Left ventricle myocardium inferior (tissue), 1 donor: Measurements from ENCODE around the gene E2F4. TPM values are rescaled to one million over a fixed set of nuclear protein-coding genes. Genes with fewer than 3 reads are reported as not detected.
A peak's percentile ranks its signal among the peaks of the same experiment; 100 is the strongest.

ENCODE experiments used
- DNase-seq: peaks from one replicate; pipeline ENCODE4 v3.0.0-alpha.2; 2020
- H3K27ac ChIP-seq: fragments of 200-600 bp; replicated peaks from 2 replicates; pipeline ENCODE4 v1.8.0; 2021
- H3K27me3 ChIP-seq: fragments of 200-600 bp; 2 replicates; pipeline ENCODE4 v1.8.0; 2021; ENCODE audit warnings: low read depth
- H3K36me3 ChIP-seq: fragments of 200-600 bp; 2 replicates; pipeline ENCODE4 v1.8.0; 2021
- H3K4me1 ChIP-seq: fragments of 200-600 bp; 2 replicates; pipeline ENCODE4 v1.8.0; 2021
- H3K4me3 ChIP-seq: fragments of 200-600 bp; 2 replicates; pipeline ENCODE4 v1.8.0; 2021; ENCODE audit warnings: mild to moderate bottlenecking, moderate library complexity
- H3K9me3 ChIP-seq: fragments of 200-600 bp; replicated peaks from 2 replicates; pipeline ENCODE4 v1.8.0; 2021
- intact Hi-C: fragments of 100-400 bp; cut with micrococcal nuclease; formaldehyde crosslinking; loops from one replicate; pipeline ENCODE4 v1.11.0; 2022
- total RNA-seq: library from RNA; stranded (reverse); fragmentation: NEBNext Ultra II Directional; extraction: Animal tissue kit (Norgen Biotek cat#: 25700); gene quantifications from one replicate; pipeline ENCODE4 v1.2.1, GENCODE V29; 2021
- TF ChIP-seq, protein P1 (sequence below): fragments of 200-600 bp; IDR thresholded peaks from 2 replicates; pipeline ENCODE4 v1.8.0; 2021; ENCODE audit warnings: antibody characterized with exemption, mild to moderate bottlenecking, borderline replicate concordance
- donor health status: DM: no; HTN: yes; CAD: no; lungs with severe emphysema.

E2F4 gene
- total RNA-seq, 1 donor from 2014 or later = 35.9 TPM

DNA sequence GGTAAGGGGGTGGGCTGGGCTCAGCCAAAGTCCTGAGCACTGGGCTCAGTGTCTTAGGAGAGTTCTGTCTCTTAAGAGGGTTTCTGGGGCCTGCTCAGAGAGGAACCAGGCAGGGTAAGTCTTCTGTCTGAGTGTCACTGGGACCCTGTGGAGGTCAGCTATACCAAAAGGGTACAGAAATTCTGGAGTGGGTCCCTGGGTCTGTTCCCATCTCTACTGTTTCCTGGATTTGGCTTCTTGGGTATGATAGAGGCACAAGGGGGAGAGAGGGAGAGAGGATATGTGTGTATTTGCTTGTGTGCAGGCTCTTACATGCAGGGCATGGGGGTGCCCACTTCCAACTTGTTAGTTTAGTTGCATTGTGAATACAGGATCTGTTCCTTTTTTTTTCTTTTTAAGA, 1.6 kb downstream of the E2F4 start:
- Histone ChIP-seq H3K27me3 (no peaks in the 10 kb centered on the region), H3K4me3 (peak overlapping the region; percentile 86), H3K36me3 (peaks cover 48% of the 10 kb centered on the region), H3K4me1 (peaks cover 55% of the 10 kb centered on the region), H3K9me3 (no peaks in the 10 kb centered on the region), H3K27ac (no peak overlapping the region)
- intact Hi-C loops = no loop called here
- DNase-seq = no peak
- TF ChIP-seq, protein P1, sequence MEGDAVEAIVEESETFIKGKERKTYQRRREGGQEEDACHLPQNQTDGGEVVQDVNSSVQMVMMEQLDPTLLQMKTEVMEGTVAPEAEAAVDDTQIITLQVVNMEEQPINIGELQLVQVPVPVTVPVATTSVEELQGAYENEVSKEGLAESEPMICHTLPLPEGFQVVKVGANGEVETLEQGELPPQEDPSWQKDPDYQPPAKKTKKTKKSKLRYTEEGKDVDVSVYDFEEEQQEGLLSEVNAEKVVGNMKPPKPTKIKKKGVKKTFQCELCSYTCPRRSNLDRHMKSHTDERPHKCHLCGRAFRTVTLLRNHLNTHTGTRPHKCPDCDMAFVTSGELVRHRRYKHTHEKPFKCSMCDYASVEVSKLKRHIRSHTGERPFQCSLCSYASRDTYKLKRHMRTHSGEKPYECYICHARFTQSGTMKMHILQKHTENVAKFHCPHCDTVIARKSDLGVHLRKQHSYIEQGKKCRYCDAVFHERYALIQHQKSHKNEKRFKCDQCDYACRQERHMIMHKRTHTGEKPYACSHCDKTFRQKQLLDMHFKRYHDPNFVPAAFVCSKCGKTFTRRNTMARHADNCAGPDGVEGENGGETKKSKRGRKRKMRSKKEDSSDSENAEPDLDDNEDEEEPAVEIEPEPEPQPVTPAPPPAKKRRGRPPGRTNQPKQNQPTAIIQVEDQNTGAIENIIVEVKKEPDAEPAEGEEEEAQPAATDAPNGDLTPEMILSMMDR = no peak

DNA sequence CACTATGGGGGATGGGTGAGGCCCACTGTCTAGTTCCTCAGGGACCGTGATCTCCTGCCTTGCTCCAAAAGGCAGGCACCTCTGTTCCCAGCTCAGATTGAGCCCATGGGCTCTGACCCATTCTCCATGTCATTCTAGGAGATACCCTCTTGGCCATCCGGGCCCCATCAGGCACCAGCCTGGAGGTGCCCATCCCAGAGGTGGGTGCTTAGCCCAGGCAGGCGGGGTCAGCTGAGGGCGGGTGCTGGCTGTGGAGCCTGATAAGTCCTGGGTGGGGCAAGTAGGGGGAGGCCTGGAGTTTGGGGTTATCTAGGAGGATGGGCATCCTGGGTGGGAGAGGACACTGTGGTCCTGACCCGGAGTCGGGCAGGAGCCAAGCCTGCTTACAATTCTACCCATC, 2.3 kb downstream of the E2F4 start:
- Histone ChIP-seq H3K9me3 (no peaks in the 10 kb centered on the region), H3K36me3 (peaks cover 48% of the 10 kb centered on the region), H3K4me3 (no peak overlapping the region), H3K27ac (no peak overlapping the region), H3K27me3 (no peaks in the 10 kb centered on the region), H3K4me1 (peaks cover 62% of the 10 kb centered on the region)
- no peak for DNase-seq
- intact Hi-C loops = no loop called here
- TF ChIP-seq, protein P1 = no peak

DNA sequence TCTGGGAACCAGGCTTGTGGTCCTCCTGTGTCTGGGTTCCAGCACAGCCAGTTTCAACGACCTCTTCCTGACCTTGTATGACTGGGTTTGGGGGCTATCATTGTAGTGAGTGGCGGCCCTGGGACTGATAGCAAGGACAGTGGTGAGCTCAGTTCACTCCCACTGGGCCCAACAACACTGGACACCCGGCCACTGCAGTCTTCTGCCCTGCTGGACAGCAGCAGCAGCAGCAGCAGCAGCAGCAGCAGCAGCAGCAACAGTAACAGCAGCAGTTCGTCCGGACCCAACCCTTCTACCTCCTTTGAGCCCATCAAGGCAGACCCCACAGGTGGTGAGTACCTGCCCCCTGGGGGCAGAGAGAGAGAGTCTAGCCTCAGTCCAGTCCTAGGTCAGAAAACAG, 3.7 kb downstream of the E2F4 start:
- peaks cover 60% of the 10 kb centered on the region for H3K4me1 ChIP-seq

DNA sequence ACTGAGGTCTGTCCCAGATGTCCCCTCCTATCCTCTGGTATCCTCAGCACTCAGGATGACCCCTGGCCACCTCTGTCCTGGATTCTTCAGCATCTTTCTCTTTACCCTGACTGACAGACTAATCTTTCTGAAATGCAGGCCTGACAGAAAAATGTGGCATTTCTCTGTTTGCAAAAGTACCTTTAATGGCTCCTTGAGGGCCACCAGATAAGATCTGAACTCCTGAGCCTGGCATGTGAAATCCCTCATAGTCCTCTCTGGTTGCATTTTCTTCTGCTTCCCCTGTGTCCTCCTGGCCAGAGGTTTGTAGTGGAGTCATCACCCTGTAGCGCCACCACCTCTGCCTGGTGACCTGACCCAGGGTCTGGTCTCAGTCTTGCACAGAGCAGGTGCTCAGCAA, 4.9 kb downstream of the E2F4 start:
- Histone ChIP-seq H3K4me3 (no peak overlapping the region), H3K27me3 (no peaks in the 10 kb centered on the region), H3K9me3 (no peaks in the 10 kb centered on the region), H3K36me3 (peaks cover 63% of the 10 kb centered on the region), H3K4me1 (peaks cover 48% of the 10 kb centered on the region), H3K27ac (no peak overlapping the region)
- TF ChIP-seq, protein P1 = no peak
- intact Hi-C loops = no loop called here
- DNase-seq = no peak

More for the DNA sequence above, 3.7 kb downstream of the E2F4 start:
- H3K36me3 ChIP-seq = peaks cover 55% of the 10 kb centered on the region
- TF ChIP-seq, protein P1 = no peak
- DNase-seq = no peak
- no peak overlapping the region for H3K4me3 ChIP-seq
- no peaks in the 10 kb centered on the region for H3K9me3 ChIP-seq
- intact Hi-C loops = no loop called here
- no peak overlapping the region for H3K27ac ChIP-seq
- no peaks in the 10 kb centered on the region for H3K27me3 ChIP-seq

DNA sequence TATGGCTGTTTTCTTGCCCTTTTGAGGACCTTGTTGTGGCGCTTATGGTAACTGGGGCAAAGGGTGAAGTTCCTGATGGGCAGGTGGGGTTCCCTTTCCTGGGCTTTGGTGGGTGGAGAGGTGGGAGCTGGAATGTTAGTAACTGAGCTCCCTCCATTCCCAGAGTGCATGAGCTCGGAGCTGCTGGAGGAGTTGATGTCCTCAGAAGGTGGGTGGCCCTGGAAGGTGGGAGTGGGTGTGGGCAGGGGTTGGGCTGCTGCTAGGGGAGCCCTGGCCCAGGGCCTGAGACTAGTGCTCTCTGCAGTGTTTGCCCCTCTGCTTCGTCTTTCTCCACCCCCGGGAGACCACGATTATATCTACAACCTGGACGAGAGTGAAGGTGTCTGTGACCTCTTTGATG, 5.7 kb downstream of the E2F4 start:
- no peak overlapping the region for H3K4me3 ChIP-seq
- intact Hi-C loops = no loop called here
- no peak overlapping the region for H3K27ac ChIP-seq
- no peaks in the 10 kb centered on the region for H3K27me3 ChIP-seq
- peaks cover 69% of the 10 kb centered on the region for H3K36me3 ChIP-seq
- TF ChIP-seq, protein P1 = no peak
- H3K4me1 ChIP-seq = peaks cover 42% of the 10 kb centered on the region
- no peaks in the 10 kb centered on the region for H3K9me3 ChIP-seq
- DNase-seq = no peak

DNA sequence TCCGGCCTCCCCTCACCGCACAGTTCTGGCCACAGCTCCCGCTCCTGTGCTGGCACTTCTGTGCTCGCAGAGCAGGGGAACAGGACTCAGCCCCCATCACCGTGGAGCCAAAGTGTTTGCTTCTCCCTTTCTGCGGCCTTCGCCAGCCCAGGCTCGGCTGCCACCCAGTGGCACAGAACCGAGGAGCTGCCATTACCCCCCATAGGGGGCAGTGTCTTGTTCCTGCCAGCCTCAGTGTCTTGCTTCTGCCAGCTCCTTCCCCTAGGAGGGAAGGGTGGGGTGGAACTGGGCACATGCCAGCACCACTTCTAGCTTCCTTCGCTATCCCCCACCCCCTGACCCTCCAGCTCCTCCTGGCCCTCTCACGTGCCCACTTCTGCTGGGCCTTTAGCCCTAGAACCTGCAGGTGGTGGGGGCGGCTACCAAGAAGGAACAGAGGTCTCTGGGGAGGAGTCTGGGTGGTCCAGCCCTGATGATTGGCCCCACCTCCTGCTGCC, 6.3 kb downstream of the E2F4 start:
- Histone ChIP-seq H3K4me1 (peaks cover 36% of the 10 kb centered on the region), H3K27ac (no peak overlapping the region), H3K4me3 (no peak overlapping the region), H3K9me3 (no peaks in the 10 kb centered on the region), H3K36me3 (peaks cover 72% of the 10 kb centered on the region), H3K27me3 (no peaks in the 10 kb centered on the region)
- intact Hi-C loops = no loop called here
- DNase-seq = no peak
- TF ChIP-seq, protein P1 = peak; percentile 68
